ENCODE measurements around the gene ALDH4A1.

Gene ALDH4A1

GRCh38 chr1:18902523-18903290, at the start of gene ALDH4A1:
Gene ALDH4A1, minus strand, starts transcription at chr1:18902555. Its CDS starts 32 bp downstream, at chr1:18902523.
- DNase-seq (ENCODE audit: low read depth, low spot score), result peak; percentile 85

- peak; percentile 46 for DNase-seq (ENCODE audit: low read depth, low spot score)
These were observed 49.5 kb upstream of the ALDH4A1 start for GRCh38 chr1:18951818-18952391.

- no peak for DNase-seq (ENCODE audit: low read depth, low spot score)
These were observed 49.1 kb upstream of the ALDH4A1 start for GRCh38 chr1:18951416-18951815.

GRCh38 chr1:18950401-18951026, 48.2 kb upstream of the ALDH4A1 start:
- DNase-seq (ENCODE audit: low read depth, low spot score), result no peak

- no peak for DNase-seq (ENCODE audit: low read depth, low spot score)
These were observed 47.5 kb upstream of the ALDH4A1 start for GRCh38 chr1:18949686-18950400.

- no peak for DNase-seq (ENCODE audit: low read depth, low spot score)
These were observed 46.7 kb upstream of the ALDH4A1 start for GRCh38 chr1:18948913-18949685.

- DNase-seq (ENCODE audit: low read depth, low spot score), result no peak
These were observed 45.9 kb upstream of the ALDH4A1 start for GRCh38 chr1:18948048-18948912.

- no peak for DNase-seq (ENCODE audit: low read depth, low spot score)
These were observed 45.2 kb upstream of the ALDH4A1 start for GRCh38 chr1:18947570-18947969.

- no peak for DNase-seq (ENCODE audit: low read depth, low spot score)
These were observed 44.4 kb upstream of the ALDH4A1 start for GRCh38 chr1:18946550-18947381.

GRCh38 chr1:18945401-18945849, 43.1 kb upstream of the ALDH4A1 start:
- DNase-seq (ENCODE audit: low read depth, low spot score), result no peak

- DNase-seq (ENCODE audit: low read depth, low spot score), result no peak
These were observed 42.5 kb upstream of the ALDH4A1 start for GRCh38 chr1:18944810-18945209.

GRCh38 chr1:18943914-18944572, 41.7 kb upstream of the ALDH4A1 start:
- no peak for DNase-seq (ENCODE audit: low read depth, low spot score)

GRCh38 chr1:18943162-18943561, 40.8 kb upstream of the ALDH4A1 start:
- DNase-seq (ENCODE audit: low read depth, low spot score), result no peak

GRCh38 chr1:18942340-18942739, 40.0 kb upstream of the ALDH4A1 start:
- DNase-seq (ENCODE audit: low read depth, low spot score), result no peak

GRCh38 chr1:18941221-18942141, 39.1 kb upstream of the ALDH4A1 start:
- DNase-seq (ENCODE audit: low read depth, low spot score), result no peak

- DNase-seq (ENCODE audit: low read depth, low spot score), result no peak
These were observed 38.1 kb upstream of the ALDH4A1 start for GRCh38 chr1:18940303-18941020.

Measured in activated naive CD8-positive, alpha-beta T cell treated with anti-CD3 and anti-CD28 coated beads, Interleukin-2, amount 50 U/mL, for 16 hours (primary cell).